HUES6 (cell line): ENCODE data around the gene CACNA1C.

ENCODE experiments used
- H3K27ac ChIP-seq: 2 replicates; pipeline ENCODE4 v1.7.0; 2013; ENCODE audit warnings: low read depth, mild to moderate bottlenecking, low read length, inconsistent platforms
- H3K27me3 ChIP-seq: 2 replicates; pipeline ENCODE4 v1.6.1; 2013; ENCODE audit warnings: low read length; ENCODE audit not compliant: control insufficient read depth, insufficient read depth
- H3K36me3 ChIP-seq: 2 replicates; pipeline ENCODE4 v1.6.1; 2013; ENCODE audit warnings: low read length; ENCODE audit not compliant: control insufficient read depth, insufficient read depth
- H3K4me1 ChIP-seq: 2 replicates; pipeline ENCODE4 v1.6.1; 2013; ENCODE audit warnings: low read length; ENCODE audit not compliant: control insufficient read depth, insufficient read depth
- H3K4me3 ChIP-seq: 2 replicates; pipeline ENCODE4 v1.5.1; 2013; ENCODE audit warnings: low read depth, low read length
- H3K9ac ChIP-seq: one replicate; pipeline ENCODE4 v1.6.1; 2013; ENCODE audit warnings: mild to moderate bottlenecking, low read length
- H3K9me3 ChIP-seq: 2 replicates; pipeline ENCODE4 v1.6.1; 2013; ENCODE audit warnings: low read depth, low read length; ENCODE audit not compliant: control insufficient read depth, insufficient read depth

The CACNA1C gene

GRCh38 chr12:2335916-2336315 lies 283.1 kb downstream of the CACNA1C start:
- H3K9ac ChIP-seq: no peak overlapping the region
- H3K4me3 ChIP-seq: no peak overlapping the region
- H3K9me3 ChIP-seq: no peaks in the 10 kb centered on the region
- H3K27ac ChIP-seq: no peak overlapping the region
- H3K27me3 ChIP-seq: no peaks in the 10 kb centered on the region
- H3K36me3 ChIP-seq: no peaks in the 10 kb centered on the region
- peaks cover 5% of the 10 kb centered on the region; the same call in 1 of the 2 replicates for H3K4me1 ChIP-seq

- Histone ChIP-seq H3K36me3 (no peaks in the 10 kb centered on the region), H3K27me3 (no peaks in the 10 kb centered on the region), H3K4me3 (no peak overlapping the region), H3K9me3 (no peaks in the 10 kb centered on the region), H3K27ac (no peak overlapping the region), H3K4me1 (peaks cover 5% of the 10 kb centered on the region; the same call in 1 of the 2 replicates), H3K9ac (no peak overlapping the region)
These were observed 283.6 kb downstream of the CACNA1C start for GRCh38 chr12:2336409-2336829.

- Histone ChIP-seq H3K36me3 (no peaks in the 10 kb centered on the region), H3K27ac (no peak overlapping the region), H3K27me3 (no peaks in the 10 kb centered on the region), H3K4me3 (no peak overlapping the region), H3K9me3 (no peaks in the 10 kb centered on the region), H3K4me1 (peaks cover 5% of the 10 kb centered on the region; the same call in 1 of the 2 replicates), H3K9ac (no peak overlapping the region)
These were observed 284.5 kb downstream of the CACNA1C start for GRCh38 chr12:2337031-2338010.

GRCh38 chr12:2338381-2338780 lies 285.6 kb downstream of the CACNA1C start:
- Histone ChIP-seq H3K36me3 (no peaks in the 10 kb centered on the region), H3K4me1 (peaks cover 8% of the 10 kb centered on the region), H3K4me3 (no peak overlapping the region), H3K9me3 (no peaks in the 10 kb centered on the region), H3K27ac (no peak overlapping the region), H3K9ac (no peak overlapping the region), H3K27me3 (no peaks in the 10 kb centered on the region)

GRCh38 chr12:2338991-2339431 lies 286.2 kb downstream of the CACNA1C start:
- Histone ChIP-seq H3K27me3 (no peaks in the 10 kb centered on the region), H3K36me3 (no peaks in the 10 kb centered on the region), H3K27ac (no peak overlapping the region), H3K4me1 (peaks cover 14% of the 10 kb centered on the region), H3K9me3 (no peaks in the 10 kb centered on the region), H3K9ac (no peak overlapping the region), H3K4me3 (no peak overlapping the region)

GRCh38 chr12:2341051-2341751 lies 288.4 kb downstream of the CACNA1C start:
- Histone ChIP-seq H3K4me3 (no peak overlapping the region), H3K27me3 (no peaks in the 10 kb centered on the region), H3K9ac (no peak overlapping the region), H3K36me3 (no peaks in the 10 kb centered on the region), H3K4me1 (peaks cover 21% of the 10 kb centered on the region), H3K27ac (no peak overlapping the region), H3K9me3 (no peaks in the 10 kb centered on the region)

- H3K27ac ChIP-seq: no peak overlapping the region
- no peak overlapping the region for H3K4me3 ChIP-seq
- no peaks in the 10 kb centered on the region for H3K36me3 ChIP-seq
- no peaks in the 10 kb centered on the region for H3K9me3 ChIP-seq
- H3K9ac ChIP-seq: no peak overlapping the region
- H3K4me1 ChIP-seq: peaks cover 16% of the 10 kb centered on the region
- no peaks in the 10 kb centered on the region for H3K27me3 ChIP-seq
These were observed 289.1 kb downstream of the CACNA1C start for GRCh38 chr12:2341871-2342270.

- Histone ChIP-seq H3K27ac (no peak overlapping the region), H3K9ac (no peak overlapping the region), H3K9me3 (no peaks in the 10 kb centered on the region), H3K4me3 (no peak overlapping the region), H3K27me3 (no peaks in the 10 kb centered on the region), H3K4me1 (peaks cover 16% of the 10 kb centered on the region), H3K36me3 (no peaks in the 10 kb centered on the region)
These were observed 290.9 kb downstream of the CACNA1C start for GRCh38 chr12:2343681-2344080.

GRCh38 chr12:2344476-2344875 lies 291.7 kb downstream of the CACNA1C start:
- Histone ChIP-seq H3K27ac (no peak overlapping the region), H3K27me3 (no peaks in the 10 kb centered on the region), H3K4me3 (no peak overlapping the region), H3K4me1 (peaks cover 16% of the 10 kb centered on the region), H3K9me3 (no peaks in the 10 kb centered on the region), H3K9ac (no peak overlapping the region), H3K36me3 (no peaks in the 10 kb centered on the region)

- H3K9me3 ChIP-seq: no peaks in the 10 kb centered on the region
- no peak overlapping the region for H3K27ac ChIP-seq
- peaks cover 16% of the 10 kb centered on the region for H3K4me1 ChIP-seq
- H3K4me3 ChIP-seq: no peak overlapping the region
- H3K36me3 ChIP-seq: no peaks in the 10 kb centered on the region
- no peaks in the 10 kb centered on the region for H3K27me3 ChIP-seq
- no peak overlapping the region for H3K9ac ChIP-seq
These were observed 292.1 kb downstream of the CACNA1C start for GRCh38 chr12:2344885-2345284.

- H3K36me3 ChIP-seq: no peaks in the 10 kb centered on the region
- no peaks in the 10 kb centered on the region for H3K9me3 ChIP-seq
- peaks cover 16% of the 10 kb centered on the region for H3K4me1 ChIP-seq
- no peak overlapping the region for H3K27ac ChIP-seq
- no peaks in the 10 kb centered on the region for H3K27me3 ChIP-seq
- H3K9ac ChIP-seq: no peak overlapping the region
- no peak overlapping the region for H3K4me3 ChIP-seq
These were observed 293.1 kb downstream of the CACNA1C start for GRCh38 chr12:2345902-2346301.
